ENCODE results near the gene AKR1B1. TPM values are rescaled to one million over a fixed set of nuclear protein-coding genes. Genes with fewer than 3 reads are reported as not detected.

The AKR1B1 gene
- total RNA-seq, 1 experiment from 2014 or later: 178 TPM

- DNase-seq (ENCODE audit: extremely low read depth, low read depth): peak; percentile 30
These were observed 36.9 kb downstream of the AKR1B1 start for GRCh38 chr7:134422008-134422407.

- DNase-seq (ENCODE audit: extremely low read depth, low read depth): peak; percentile 63
These were observed 38.3 kb downstream of the AKR1B1 start for GRCh38 chr7:134420424-134421125.

- no peak for DNase-seq (ENCODE audit: extremely low read depth, low read depth)
These were observed 39.0 kb downstream of the AKR1B1 start for GRCh38 chr7:134419875-134420274.

GRCh38 chr7:134419085-134419484 is 39.8 kb downstream of the AKR1B1 start:
- no peak for DNase-seq (ENCODE audit: extremely low read depth, low read depth)

- no peak for DNase-seq (ENCODE audit: extremely low read depth, low read depth)
These were observed 43.2 kb downstream of the AKR1B1 start for GRCh38 chr7:134415700-134416099.

GRCh38 chr7:134414109-134414508 is 44.8 kb downstream of the AKR1B1 start:
- no peak for DNase-seq (ENCODE audit: extremely low read depth, low read depth)

GRCh38 chr7:134407311-134407710 is 51.6 kb downstream of the AKR1B1 start:
- DNase-seq (ENCODE audit: extremely low read depth, low read depth): no peak

GRCh38 chr7:134406431-134406830 is 52.5 kb downstream of the AKR1B1 start:
- no peak for DNase-seq (ENCODE audit: extremely low read depth, low read depth)

GRCh38 chr7:134405299-134405698 is 53.6 kb downstream of the AKR1B1 start:
- no peak for DNase-seq (ENCODE audit: extremely low read depth, low read depth)

- no peak for DNase-seq (ENCODE audit: extremely low read depth, low read depth)
These were observed 55.8 kb downstream of the AKR1B1 start for GRCh38 chr7:134403062-134403461.

- no peak for DNase-seq (ENCODE audit: extremely low read depth, low read depth)
These were observed 58.0 kb downstream of the AKR1B1 start for GRCh38 chr7:134400859-134401258.

GRCh38 chr7:134396031-134396430 is 62.9 kb downstream of the AKR1B1 start:
- no peak for DNase-seq (ENCODE audit: extremely low read depth, low read depth)

GRCh38 chr7:134395604-134396003 is 63.3 kb downstream of the AKR1B1 start:
- no peak for DNase-seq (ENCODE audit: extremely low read depth, low read depth)

GRCh38 chr7:134394056-134394455 is 64.8 kb downstream of the AKR1B1 start:
- no peak for DNase-seq (ENCODE audit: extremely low read depth, low read depth)

Other genes with a start within 250 kb of the AKR1B1 start
- gene SLC35B4, start 142.2 kb downstream of the AKR1B1 start, total RNA-seq (2014; rRNA removed; shearing (Covaris generic)): 20.0 and 20.4 TPM in 2 replicates
- gene AKR1B10, start 68.5 kb upstream of the AKR1B1 start, total RNA-seq (2014; rRNA removed; shearing (Covaris generic)): 1,538 and 1,680 TPM in 2 replicates
- 1.4 and 2.0 TPM in 2 replicates for gene AKR1B15, start 90.0 kb upstream of the AKR1B1 start, total RNA-seq (2014; rRNA removed; shearing (Covaris generic))
- 21.4 and 21.5 TPM in 2 replicates for gene BPGM, start 187.8 kb upstream of the AKR1B1 start, total RNA-seq (2014; rRNA removed; shearing (Covaris generic))